Activated naive CD8-positive, alpha-beta T cell treated with anti-CD3 and anti-CD28 coated beads, Interleukin-2, amount 50 U/mL, for 16 hours (primary cell): Measurements from ENCODE around the gene SLC5A1.

ENCODE experiments used
- DNase-seq: peaks from one replicate; pipeline ENCODE4 v3.0.0-alpha.2; 2020; ENCODE audit warnings: low read depth, low spot score

SLC5A1 gene

DNA sequence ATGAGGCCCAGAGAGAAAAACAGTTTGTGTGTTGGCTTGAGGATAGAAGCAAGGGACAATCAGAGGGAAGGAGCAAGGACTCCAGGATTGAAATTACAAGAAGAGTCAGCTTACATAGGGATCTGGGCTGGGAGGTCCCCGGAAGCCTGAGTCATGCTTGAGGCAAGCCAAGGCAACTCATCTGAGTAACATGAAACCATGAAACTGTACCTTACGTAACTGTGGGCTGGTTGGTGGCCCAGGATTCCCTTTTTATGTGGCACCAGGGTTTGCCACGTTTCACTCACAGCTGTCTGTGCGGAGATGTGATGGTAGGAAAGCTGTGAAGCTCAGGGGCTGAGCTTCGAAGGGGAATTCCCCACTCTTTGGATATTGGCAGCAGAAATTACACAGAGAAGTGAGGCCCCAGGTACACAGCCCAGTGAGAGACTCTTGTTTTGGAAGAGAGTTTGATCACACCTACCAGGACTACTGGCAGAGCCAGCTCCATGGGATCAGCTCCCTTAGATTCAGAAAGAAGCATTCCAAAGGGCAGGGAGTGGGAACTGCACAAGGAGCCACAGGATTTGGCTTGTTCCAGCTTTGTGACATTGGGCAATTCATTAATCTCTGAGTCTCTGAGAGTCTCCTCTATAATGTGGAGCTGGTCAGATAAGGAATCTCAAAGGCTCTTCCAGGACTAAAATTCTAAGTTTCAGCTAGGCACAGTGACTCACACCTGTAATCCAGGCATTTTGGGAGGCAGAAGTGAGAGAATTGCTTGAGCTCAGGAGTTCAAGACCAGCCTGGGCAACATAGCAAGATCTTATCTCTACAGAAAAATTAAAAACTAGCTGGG lies 7.8 kb downstream of the SLC5A1 start:
- peak; percentile 11 for DNase-seq

DNA sequence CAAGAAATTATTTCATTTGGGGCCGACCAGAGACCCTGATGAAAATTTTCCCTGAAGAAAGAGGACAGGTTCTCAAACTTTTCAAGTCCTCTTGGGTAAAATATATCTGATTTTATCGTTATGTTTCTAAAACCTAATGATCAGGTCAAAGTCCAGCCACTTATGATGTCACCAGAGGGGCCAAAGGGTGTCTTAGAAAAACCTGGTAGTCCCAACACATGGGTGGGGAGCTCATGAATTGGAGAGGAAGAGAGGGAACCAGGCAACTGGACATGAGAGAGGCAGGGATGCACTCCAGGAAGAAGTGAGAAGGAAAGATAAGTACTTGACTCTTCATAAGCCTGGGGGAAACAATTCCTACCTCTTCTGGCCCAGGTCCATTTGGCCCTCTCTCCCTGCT lies 9.2 kb downstream of the SLC5A1 start:
- DNase-seq, result no peak

DNA sequence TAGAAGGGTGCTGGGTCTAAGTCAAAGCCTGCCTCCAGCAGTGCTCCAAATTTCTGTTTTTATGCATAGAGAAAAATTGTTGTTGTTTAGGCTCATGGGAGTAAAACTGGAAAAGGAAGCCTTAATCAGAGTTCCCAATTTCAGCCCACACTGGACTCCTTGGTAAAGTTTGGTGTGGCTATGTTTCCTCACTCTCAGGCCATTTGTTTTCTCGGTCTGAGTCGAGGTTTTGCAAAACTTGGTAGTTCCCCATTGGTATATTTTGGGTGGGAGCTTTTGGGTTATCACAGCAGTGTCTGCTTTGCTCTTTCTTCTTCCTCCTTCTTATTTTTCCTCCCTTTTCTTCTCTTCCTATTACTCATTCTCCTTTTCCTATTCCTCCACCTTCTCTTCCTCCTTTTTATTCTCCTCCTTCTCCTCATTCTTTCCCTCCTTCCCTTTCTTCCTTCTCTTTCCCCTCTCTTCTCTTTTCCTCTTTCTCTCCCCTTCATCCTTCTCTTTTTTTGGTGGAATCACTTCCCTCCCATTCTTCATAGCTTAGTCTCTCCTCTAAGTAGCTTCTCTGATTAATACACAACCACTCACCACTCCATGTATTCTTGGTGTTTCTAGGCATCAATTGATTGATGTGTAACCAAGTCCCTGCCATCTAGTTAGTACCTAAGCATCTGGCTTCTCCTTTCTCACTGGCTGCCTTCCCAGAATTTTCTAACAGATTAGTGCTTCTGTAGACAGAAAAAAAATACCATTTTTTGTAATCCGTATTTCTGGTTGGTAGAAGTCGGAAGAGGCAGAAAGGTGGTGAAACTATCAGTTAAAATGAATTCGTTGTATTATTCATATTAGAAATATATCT lies 10.1 kb downstream of the SLC5A1 start:
- DNase-seq, result no peak

DNA sequence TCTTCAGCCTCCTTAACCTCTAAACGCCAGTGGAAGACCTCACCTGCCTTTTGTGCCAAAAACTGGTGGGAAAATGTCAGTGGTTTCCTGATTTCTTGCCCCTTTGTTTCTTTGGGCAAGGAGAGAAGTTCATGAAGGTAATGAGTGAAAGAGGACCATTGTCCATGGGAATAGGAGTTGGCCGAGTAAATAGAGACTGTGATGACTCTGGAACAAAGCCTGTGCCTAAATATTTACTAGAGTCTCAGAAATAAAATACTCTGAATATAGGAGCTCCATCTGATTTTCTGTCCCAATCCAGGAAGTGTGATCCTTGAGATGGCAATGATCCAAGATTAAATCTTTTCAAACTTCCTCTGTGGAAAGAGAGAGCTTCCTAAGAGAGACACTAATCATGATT lies 12.0 kb downstream of the SLC5A1 start:
- no peak for DNase-seq

DNA sequence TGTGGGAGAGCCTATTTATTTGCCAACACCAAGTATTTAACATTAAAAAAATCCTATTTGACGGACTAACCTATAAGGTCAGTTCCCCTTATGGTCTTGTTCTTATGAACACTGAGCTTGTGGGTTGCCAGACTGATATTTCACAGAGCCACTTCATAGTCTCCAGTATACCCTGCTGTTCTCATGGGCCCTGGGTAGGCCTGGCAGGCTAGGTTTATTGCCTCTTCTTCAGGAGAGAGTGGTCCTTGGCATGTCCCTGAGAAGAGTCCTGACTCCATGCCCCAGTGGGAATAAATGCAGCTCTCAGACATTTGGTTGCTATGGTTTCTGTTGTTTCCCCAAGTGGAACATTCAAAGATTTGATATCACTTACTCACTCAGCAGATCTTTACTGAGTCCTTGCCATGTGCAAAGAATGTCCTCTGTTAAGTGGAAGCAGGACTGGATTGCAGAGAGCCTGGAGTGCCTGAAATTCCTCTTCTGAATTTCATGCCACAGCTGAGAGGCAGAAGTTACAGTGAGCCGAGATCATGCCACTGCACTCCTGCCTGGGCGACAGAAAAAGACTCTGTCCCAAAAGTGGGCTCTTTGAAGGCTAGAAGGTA lies 15.7 kb downstream of the SLC5A1 start:
- no peak for DNase-seq

DNA sequence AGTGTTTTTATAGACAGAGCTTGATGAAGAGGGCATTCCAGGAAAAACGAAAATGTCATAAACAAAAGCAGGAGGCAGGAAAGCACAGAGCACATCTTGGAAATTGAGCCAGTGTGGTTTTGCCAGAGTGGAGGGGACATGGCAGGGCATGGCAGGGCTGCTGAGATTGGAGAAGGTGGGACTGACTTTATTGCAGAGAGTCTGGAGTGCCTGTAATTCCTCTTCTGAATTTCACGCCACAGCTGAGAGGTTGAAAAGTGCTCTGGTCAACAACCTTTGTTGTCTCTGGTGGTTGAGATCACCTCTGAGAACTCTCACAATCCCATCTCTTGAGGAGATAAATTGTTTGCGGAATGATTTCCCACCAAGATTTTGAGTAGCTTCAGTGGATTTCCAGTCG lies 16.4 kb downstream of the SLC5A1 start:
- DNase-seq, result no peak

DNA sequence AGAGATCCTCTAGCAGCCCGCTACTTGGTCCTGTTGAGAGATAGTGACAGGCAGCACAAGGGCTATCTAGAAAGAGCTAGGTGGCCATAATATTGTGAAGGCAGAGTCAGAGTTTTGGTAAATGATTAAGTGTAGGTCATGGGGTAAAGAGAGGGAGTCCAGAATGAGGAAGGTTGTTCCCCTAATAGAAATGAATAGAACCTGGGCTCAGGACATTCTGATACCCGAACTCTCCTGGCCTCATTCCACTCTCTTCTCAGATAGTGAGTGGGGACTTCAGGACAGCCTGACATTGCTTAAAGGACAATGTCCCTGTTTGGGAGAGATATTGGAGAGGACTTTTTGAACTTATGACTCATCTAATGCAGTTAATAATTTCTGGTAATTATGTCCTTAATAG lies 20.6 kb downstream of the SLC5A1 start:
- DNase-seq, result no peak

DNA sequence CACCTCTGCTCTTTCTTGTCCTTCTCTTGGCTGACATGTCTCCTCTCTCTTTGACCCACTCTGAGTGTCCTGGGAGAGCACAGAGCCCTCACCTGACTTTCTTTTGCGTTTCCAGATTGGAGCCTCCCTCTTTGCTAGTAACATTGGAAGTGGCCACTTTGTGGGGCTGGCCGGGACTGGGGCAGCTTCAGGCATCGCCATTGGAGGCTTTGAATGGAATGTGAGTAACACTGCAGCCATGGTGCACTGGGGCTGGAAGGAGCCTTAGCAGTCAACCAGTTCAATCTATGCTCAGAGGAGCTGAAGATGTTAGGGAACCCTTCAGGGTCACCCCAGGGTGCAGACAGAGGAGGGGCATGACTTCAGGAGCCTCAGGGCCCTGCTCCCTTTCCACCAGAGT lies 23.8 kb downstream of the SLC5A1 start:
- DNase-seq, result no peak

DNA sequence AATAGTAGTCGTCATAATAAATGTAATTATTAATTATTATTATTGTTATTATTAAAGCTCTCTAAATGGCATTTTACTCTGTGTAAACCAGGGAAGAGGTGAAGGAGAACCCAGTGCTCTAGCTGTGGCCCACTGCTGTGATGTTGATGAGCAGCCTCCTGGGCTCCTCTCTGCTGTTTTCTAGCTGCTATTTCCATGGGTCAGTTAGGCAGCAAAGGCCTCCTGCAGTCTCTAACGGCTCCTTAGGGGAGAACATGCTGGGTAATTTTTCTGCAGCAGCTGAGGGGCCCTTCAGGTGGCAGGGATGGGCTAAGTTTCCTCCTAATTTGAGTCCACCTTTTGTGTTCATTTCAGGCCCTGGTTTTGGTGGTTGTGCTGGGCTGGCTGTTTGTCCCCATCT lies 24.6 kb downstream of the SLC5A1 start:
- DNase-seq, result no peak

DNA sequence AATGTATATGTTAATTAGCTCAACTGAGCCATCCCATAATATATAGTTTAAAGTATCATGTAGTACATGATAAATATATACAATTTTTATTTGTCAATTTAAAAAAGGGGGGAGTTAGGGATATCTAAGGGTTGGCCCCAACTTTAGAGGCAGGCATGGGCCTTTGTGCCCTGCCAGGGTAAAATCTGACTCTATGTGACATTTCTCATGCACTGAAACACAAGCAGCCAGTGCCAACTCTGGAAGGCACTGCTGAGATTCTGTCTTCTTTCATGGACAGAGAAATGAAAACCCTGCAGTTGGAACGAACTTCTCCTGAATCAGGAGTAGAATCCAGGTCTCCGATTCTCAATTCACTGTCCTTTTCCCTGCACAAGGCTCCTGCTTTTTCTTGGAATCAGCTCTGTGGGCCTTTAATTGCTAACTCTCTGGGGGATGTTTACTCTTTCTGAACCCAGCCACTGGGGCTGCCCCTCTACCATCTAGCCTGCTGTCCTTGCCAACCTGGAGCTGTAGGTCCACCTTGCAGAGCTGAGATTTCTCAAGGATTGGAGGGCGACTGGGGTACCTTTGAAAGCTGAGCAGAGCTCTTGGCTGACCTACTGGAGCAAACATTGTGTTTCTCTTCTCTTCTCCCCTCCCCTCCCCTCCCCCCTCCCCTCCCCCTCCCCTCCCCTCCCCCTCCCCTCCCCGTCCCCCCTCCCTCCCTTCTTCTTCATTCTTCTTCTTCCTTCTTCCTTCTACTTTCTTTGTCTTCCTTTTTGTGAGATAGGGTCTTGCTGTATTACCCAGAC lies 26.7 kb downstream of the SLC5A1 start:
- no peak for DNase-seq

DNA sequence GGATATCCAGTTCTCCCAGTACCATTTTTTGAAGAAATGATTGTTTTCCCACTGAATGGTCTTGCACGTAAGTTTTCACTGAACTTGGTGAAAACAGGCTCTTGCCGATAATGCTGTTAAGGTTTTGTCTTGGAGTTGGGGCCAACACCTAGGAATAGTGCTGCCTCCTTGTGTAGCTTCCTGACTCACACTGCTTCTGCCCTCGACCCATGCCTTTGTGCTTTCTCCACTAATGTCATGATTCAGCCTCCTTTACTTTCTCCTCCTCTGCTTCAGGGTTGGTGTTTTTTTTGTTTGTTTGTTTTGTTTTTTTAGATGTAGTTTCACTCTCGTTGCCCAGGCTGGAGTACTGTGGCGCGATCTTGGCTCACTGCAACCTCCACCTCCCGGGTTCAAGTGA lies 30.2 kb downstream of the SLC5A1 start:
- no peak for DNase-seq

DNA sequence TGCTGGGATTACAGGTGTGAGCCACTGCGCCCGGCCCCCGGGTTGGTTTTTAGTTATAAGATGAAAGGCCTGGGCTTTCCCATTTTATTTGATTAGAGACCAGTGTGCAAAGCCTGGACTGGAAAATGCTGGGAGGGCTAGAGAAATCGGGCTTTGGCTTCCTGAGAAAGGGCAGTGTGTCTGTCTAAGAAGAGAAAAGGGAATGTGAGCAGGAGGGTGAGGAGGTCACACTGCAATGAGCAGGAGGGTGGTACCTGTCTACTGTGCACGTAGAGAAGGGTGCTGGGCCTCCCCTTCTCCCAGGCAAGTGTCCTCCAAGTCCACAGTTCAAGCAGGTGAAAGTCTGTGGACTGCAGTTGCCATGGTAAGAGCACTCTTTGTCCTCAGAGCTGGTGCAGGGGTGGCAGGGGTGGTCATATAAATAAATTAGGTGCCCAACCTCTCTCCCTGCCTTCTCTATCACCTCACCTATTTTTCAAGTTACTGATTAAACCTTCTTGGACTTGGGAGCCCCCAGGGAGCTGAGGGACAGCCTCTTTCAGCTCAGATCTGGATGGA lies 30.8 kb downstream of the SLC5A1 start:
- no peak for DNase-seq

DNA sequence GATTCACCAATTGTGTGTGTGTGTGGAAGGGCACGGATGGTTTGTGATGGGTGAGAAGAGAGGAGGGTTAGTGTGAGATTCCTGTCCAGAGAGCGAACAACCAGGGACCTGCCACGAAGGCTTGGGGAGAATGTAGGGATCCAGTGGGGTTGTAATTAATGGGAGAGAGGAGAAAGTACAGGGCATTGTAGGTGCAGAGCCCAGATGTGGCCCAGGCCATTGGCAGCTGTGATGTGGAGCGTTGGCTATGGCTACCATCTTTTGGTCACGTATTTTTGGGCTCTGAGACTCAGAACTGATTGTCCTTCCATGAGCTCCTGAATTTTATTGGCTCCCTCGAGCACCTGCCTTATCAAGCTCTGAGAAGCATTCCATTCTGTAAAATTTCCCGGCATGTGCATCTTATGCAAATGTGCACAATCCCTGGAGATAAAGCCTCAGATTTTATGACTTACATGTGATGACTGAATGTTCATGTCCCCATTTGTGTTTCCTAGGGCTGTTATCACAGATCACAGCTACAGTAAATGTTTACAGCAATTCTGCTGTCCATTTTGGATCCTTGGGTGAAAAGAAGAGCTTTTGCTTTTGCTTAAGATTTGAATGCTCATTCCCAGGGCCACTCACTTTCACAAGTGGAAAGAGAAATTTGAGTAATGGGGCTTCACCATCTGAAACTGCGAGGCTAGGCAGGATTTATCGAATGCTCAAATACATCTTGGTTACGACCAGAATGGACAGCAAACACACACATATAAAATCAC lies 33.1 kb downstream of the SLC5A1 start:
- no peak for DNase-seq

DNA sequence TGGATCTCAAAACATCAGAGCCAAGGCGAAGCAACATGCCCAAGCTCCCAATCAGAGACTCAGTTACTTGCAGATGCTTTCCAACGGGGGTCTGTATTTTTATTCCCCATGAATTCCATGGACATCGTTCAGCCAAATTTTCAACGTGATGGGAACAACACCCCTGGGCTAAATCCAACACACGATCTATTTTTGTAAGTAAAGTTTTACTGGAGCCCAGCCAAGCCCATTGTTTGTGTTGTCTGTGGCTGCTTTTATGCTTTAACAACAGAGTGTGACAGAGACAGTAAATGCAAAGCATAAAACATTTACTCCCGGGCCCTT lies 33.7 kb downstream of the SLC5A1 start:
- no peak for DNase-seq

DNA sequence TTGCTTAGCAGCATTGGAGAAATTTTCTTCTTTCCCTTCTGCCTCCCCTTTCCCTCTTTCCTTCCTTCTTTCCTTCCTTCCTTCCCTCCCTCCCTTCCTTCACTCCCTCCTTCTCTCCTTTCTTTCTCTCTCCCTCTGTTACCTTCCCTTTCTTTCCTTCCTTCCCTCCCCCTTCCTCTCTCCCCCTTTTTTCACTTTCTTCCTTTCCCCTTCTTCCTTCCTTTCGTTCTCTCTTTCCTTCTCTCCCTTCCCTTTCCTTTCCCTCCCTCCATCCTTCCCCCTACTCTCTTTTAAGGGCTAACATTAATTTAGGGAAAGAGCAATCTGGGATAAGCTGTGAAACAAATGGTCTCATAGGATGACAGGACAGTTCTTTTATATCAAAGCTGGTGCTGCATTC lies 34.1 kb downstream of the SLC5A1 start:
- no peak for DNase-seq

DNA sequence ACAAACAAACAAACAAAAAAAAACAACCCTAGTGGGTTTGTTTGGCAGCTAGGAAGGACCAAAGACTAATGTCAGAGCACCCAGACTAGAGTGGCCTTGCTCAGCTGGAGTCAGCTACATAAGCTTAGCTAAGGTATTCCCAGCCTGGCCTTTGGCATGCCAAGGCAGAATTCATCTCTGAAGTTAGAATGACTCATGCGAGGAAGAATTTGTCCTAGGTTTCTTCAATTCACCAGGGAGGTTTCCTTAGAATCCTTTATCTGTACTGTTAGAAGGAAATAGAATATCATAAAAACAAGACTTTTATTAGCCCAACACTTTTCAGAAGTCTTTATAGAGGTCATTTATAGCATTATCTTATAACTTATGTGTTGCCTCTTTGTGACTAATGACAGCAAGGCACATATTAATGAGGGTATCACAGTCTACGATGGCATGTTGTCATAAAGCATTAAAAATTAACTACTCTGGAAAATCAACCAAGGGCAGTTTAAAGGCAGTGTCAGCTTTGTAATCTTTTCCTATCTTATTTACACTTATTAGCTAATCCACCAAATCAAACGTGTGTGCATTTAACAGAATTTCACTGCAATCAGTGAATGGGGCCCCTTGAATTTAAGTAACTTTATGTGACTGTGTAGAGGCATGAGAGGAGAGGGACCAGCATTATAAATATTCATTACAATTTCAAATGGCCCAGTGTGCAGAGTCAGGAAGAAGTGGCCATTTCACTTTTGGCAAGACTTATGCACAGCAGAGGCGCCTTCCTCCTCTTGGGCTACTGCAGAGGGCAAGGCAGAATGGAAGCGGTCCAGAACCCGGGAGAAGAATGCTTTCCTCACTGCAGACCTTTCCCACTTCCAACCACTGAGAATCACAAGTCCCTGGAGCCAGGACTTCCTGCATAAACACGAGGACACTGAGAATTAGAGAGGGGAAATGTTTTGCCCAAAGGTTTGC lies 36.3 kb downstream of the SLC5A1 start:
- no peak for DNase-seq

DNA sequence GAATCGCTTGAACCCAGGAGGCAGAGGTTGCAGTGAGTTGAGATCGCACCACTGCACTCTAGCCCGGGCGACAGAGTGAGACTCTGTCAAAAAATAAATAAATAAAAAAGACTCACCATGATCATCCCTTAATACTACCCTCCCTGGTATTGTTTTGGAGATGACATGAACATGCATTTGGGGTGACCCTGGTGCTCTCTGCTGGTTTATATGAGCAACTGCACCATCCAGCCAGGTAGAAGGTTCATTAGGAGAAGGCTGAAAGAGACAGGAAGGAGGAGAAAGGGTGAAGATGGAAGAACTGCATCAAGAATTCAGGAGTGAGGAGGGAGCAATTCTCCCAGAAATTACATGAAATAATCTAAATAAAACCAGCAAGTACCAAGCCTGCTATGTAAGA lies 37.8 kb downstream of the SLC5A1 start:
- no peak for DNase-seq

DNA sequence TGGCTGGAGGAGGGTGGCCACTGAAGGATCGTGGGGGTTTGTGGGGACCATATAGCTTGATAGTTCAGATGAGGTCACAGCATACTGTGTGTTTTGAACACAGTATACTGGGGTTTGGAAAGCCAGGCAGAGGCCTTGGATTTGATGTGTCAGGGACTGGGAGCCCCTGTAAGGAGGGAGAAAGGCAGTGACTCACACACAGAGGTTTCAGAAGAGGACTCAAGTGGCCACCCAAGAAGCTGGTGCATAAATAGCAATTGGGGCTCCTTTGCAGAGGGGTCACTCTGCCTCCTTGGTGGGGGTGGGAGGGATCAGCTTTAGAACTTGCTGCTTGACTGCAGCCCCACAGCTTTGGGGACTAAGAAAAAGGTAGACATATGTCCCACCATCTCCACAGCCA lies 39.3 kb downstream of the SLC5A1 start:
- DNase-seq, result no peak

DNA sequence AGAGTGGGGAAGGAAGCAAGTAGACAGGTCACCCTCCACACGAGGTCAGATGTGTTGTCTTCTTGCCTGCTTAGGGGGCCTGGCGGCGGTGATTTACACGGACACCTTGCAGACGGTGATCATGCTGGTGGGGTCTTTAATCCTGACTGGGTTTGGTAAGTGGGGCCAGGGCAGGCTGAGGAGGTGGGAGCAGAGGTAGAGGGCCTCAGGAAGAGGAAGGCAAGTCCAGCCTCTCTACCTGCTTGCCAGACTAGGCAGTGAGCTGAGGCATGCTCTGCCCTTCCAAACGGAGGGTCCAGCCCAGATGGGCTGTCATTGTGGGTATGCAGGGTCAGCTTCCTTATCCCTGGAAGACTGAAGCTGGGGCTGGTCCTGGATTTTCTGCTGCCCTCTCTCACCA lies 39.9 kb downstream of the SLC5A1 start:
- no peak for DNase-seq

DNA sequence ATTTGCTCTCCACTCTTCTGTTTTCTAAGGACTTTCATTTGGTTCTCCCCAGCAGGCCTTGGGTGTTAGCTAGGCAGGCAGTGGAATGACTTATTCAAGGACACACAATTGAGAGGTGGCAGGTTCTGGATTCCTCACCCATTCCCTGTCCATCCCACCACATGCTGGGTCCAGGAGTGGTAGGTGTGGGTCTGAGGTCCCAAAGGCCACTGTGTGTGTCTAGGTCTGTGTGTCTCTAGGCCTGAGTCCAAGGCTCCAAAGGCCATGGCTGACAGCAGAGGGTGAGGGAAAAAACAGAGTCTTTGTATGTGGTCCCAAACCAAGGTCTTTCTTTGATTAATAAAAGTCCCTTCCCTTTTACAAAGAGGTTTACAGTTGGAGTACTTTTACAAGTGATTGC lies 40.8 kb downstream of the SLC5A1 start:
- no peak for DNase-seq
